Regular cardiac myocyte (primary cell): ENCODE data around the gene WDR7. TPM values are rescaled to one million over a fixed set of nuclear protein-coding genes. Genes with fewer than 3 reads are reported as not detected.

Experiments used
- total RNA-seq: library from RNA; depleted of rRNA; stranded (reverse); fragments of >200 nt; gene quantifications from 2 replicates; pipeline ENCODE4 v1.2.3, GENCODE V29; 2014

Gene WDR7
- 18.2 and 25.4 TPM in 2 replicates for total RNA-seq

GRCh38 chr18:56650944-56651770 is at the start of gene WDR7:
Gene WDR7 (plus strand): TSS chr18:56651359. CDS start chr18:56672516, 21,157 bp downstream.

GRCh38 chr18:56638232-56639103 is 12.7 kb upstream of the WDR7 start, which contains the start of gene TXNL1:
Gene TXNL1 (minus strand): TSS chr18:56638592. CDS start chr18:56638440, 152 bp downstream.

Other genes starting within 250 kb of the WDR7 start
- gene TXNL1, start 12.8 kb upstream of the WDR7 start, total RNA-seq = 35.0 and 64.6 TPM in 2 replicates